Adrenal gland (tissue), 5 donors: Measurements from ENCODE around the gene ADISSP.

Experiments
- CTCF ChIP-seq, 6 experiments: fragments of 450-650 bp in 4 of 6; fragments of 200-600 bp in 2 of 6; sonication (generic) in 1 of 6; IDR thresholded peaks; 1 replicate in 5 of 6; 2 replicates in 1 of 6; pipeline versions ENCODE4 v1.5.1 to v1.8.0; 2016 to 2021; ENCODE audit warnings: antibody characterized with exemption in 6 of 6, mild to moderate bottlenecking in 2 of 6, moderate library complexity in 1 of 6
- POLR2A ChIP-seq, 2 donors: fragments of 450-650 bp; IDR thresholded peaks; one replicate each; pipeline ENCODE4 v1.6.1; 2017; ENCODE audit warnings: antibody characterized with exemption in 2 of 2, mild to moderate bottlenecking in 2 of 2, moderate library complexity in 1 of 2
- donor health status: DM: no; HTN: no; CAD: no.

GRCh38 chr20:3759884-3760283, 7.7 kb downstream of the ADISSP start:
- TF ChIP-seq CTCF (IDR thresholded peaks at IDR 0.05): no peak
- no peak for TF ChIP-seq POLR2A (IDR thresholded peaks at IDR 0.05)
